A549 (cell line): Measurements from ENCODE around the gene LASP1. TPM values are rescaled to one million over a fixed set of nuclear protein-coding genes. Genes with fewer than 3 reads are reported as not detected.

ENCODE experiments used
- ATAC-seq, 2 experiments: fragments of 200-7000 bp in 1 of 2; fragments of >200 bp in 1 of 2; cut with Nextera tagmentation in 1 of 2; cut with Tn5 transposase in 1 of 2; 3 replicates each; pipeline versions ENCODE4 v1.8.0 to v1.9.1; 2018 to 2020; ENCODE audit warnings: mild to moderate bottlenecking in 1 of 2, moderate library complexity in 1 of 2
- CTCF ChIA-PET: fragments of 300-600 bp; sonication (Branson Sonifier 250); formaldehyde crosslinking; extraction: SDS; loops from one replicate; lab custom pipeline; 2021; ENCODE audit warnings: antibody characterized with exemption, inconsistent platforms; lab: Yijun Ruan, JAX
- POLR2A ChIA-PET: fragments of 350-600 bp; formaldehyde crosslinking; extraction: SDS; loops from one replicate; lab custom pipeline; 2021; ENCODE audit warnings: antibody characterized with exemption, inconsistent platforms; lab: Yijun Ruan, JAX
- DNase-seq, 2 experiments: peaks; one replicate each; pipeline versions ENCODE4 v3.0.0 to v3.0.0-alpha.2; 2011 to 2016; ENCODE audit warnings: low read depth in 1 of 2, low spot score in 1 of 2
- FAIRE-seq: peaks from 2 replicates; lab custom pipeline; 2011; peaks lifted over from hg19 to GRCh38; lab: Jason Lieb, UNC
- H3K27ac ChIP-seq, 2 experiments: fragments of >200 bp; sonication (Bioruptor Twin); formaldehyde crosslinking; 3 replicates each; pipeline ENCODE4 v1.5.1; 2016 to 2017
- H3K4me1 ChIP-seq: fragments of >200 bp; sonication (Bioruptor Twin); formaldehyde crosslinking; 3 replicates; pipeline ENCODE4 v1.6.1; 2016
- H3K4me2 ChIP-seq: fragments of >200 bp; sonication (Bioruptor Twin); formaldehyde crosslinking; 3 replicates; pipeline ENCODE4 v1.6.1; 2016
- H3K4me3 ChIP-seq: fragments of >200 bp; sonication (Bioruptor Twin); formaldehyde crosslinking; 3 replicates; pipeline ENCODE4 v1.5.1; 2016
- H3K9me3 ChIP-seq: fragments of >200 bp; sonication (Bioruptor Twin); formaldehyde crosslinking; 3 replicates; pipeline ENCODE4 v1.6.1; 2016
- CBX2 ChIP-seq: fragments of 200-600 bp; sonication (generic); IDR thresholded peaks from 2 replicates; pipeline ENCODE4 v1.6.1; 2016; ENCODE audit warnings: low read depth, mild to moderate bottlenecking, borderline replicate concordance
- CBX8 ChIP-seq: fragments of 200-600 bp; sonication (generic); IDR thresholded peaks from 2 replicates; pipeline ENCODE4 v1.6.1; 2016
- EHF ChIP-seq: fragments of 250-450 bp; sonication (Bioruptor Pico); IDR thresholded peaks from 2 replicates; pipeline ENCODE4 v1.5.0; 2020; ENCODE audit warnings: mild to moderate bottlenecking
- EHMT2 ChIP-seq: fragments of 200-600 bp; sonication (generic); IDR thresholded peaks from 2 replicates; pipeline ENCODE4 v1.6.1; 2016; ENCODE audit warnings: antibody characterized with exemption, low read depth, mild to moderate bottlenecking, moderate library complexity
- ESRRA ChIP-seq: fragments of 150-350 bp; IDR thresholded peaks from 2 replicates; pipeline ENCODE4 v1.6.1; 2014; ENCODE audit warnings: mild to moderate bottlenecking, low read length, borderline replicate concordance
- FOSB ChIP-seq: fragments of 250-450 bp; sonication (Bioruptor Pico); IDR thresholded peaks from 2 replicates; pipeline ENCODE4 v1.5.0; 2020; ENCODE audit warnings: mild to moderate bottlenecking, moderate library complexity
- HDAC2 ChIP-seq: fragments of 200-600 bp; sonication (generic); IDR thresholded peaks from 2 replicates; pipeline ENCODE4 v1.6.1; 2016
- HEYL ChIP-seq: fragments of 250-450 bp; sonication (Bioruptor Pico); IDR thresholded peaks from 2 replicates; pipeline ENCODE4 v1.8.0; 2021; ENCODE audit warnings: mild to moderate bottlenecking, moderate library complexity
- KDM1A ChIP-seq: fragments of 200-600 bp; sonication (generic); IDR thresholded peaks from 2 replicates; pipeline ENCODE4 v1.6.1; 2016; ENCODE audit warnings: low read depth, mild to moderate bottlenecking
- MAFK ChIP-seq: fragments of 450-650 bp; IDR thresholded peaks from 2 replicates; pipeline ENCODE4 v1.6.1; 2014; ENCODE audit not compliant: partially characterized antibody
- NPAS2 ChIP-seq: fragments of 250-450 bp; sonication (Bioruptor Pico); IDR thresholded peaks from 2 replicates; pipeline ENCODE4 v1.8.0; 2022; ENCODE audit warnings: mild to moderate bottlenecking, moderate library complexity, borderline replicate concordance
- NR3C1 ChIP-seq: fragments of >200 bp; sonication (Bioruptor Twin); formaldehyde crosslinking; IDR thresholded peaks from 3 replicates; pipeline ENCODE4 v1.6.1; 2017
- POLR2A ChIP-seq: IDR thresholded peaks from 2 replicates; pipeline ENCODE4 v1.6.1; 2012; ENCODE audit warnings: mild to moderate bottlenecking, low read length
- RAD21 ChIP-seq, 2 experiments: fragments of >200 bp in 1 of 2; sonication (Bioruptor Twin) in 1 of 2; formaldehyde crosslinking in 1 of 2; IDR thresholded peaks in 1 of 2; conservative IDR thresholded peaks in 1 of 2; 2 replicates in 1 of 2; 3 replicates in 1 of 2; pipeline ENCODE4 v1.6.1; 2012 to 2018; ENCODE audit warnings: inconsistent platforms in 1 of 2
- RARB ChIP-seq: fragments of 250-450 bp; sonication (Bioruptor Pico); IDR thresholded peaks from 2 replicates; pipeline ENCODE4 v1.8.0; 2021; ENCODE audit warnings: mild to moderate bottlenecking, moderate library complexity
- SMC3 ChIP-seq: fragments of >200 bp; sonication (Bioruptor Twin); formaldehyde crosslinking; IDR thresholded peaks from 3 replicates; pipeline ENCODE4 v1.6.1; 2018; ENCODE audit warnings: inconsistent platforms
- SREBF2 ChIP-seq: fragments of 450-650 bp; IDR thresholded peaks from 2 replicates; pipeline ENCODE4 v1.6.1; 2014; ENCODE audit warnings: mild to moderate bottlenecking, moderate library complexity
- TP53 ChIP-seq: fragments of 250-450 bp; sonication (Bioruptor Pico); IDR thresholded peaks from 2 replicates; pipeline ENCODE4 v1.5.0; 2021; ENCODE audit warnings: mild to moderate bottlenecking, moderate library complexity
- ZC3H11A ChIP-seq: fragments of 450-650 bp; IDR thresholded peaks from 2 replicates; pipeline ENCODE4 v1.6.1; 2014; ENCODE audit warnings: antibody characterized with exemption, mild to moderate bottlenecking
- ZFP36 ChIP-seq: fragments of 450-650 bp; IDR thresholded peaks from 2 replicates; pipeline ENCODE4 v1.6.1; 2014; ENCODE audit warnings: borderline replicate concordance; ENCODE audit not compliant: partially characterized antibody
- WGBS: methylation state at CpG from one replicate; pipeline ENCODE4 v1.1.6; 2017; ENCODE audit errors: missing lambda C conversion rate; 5-methylcytosine and 5-hydroxymethylcytosine counted together
- polyA plus RNA-seq, 4 experiments: library from polyadenylated mRNA; depleted of rRNA in 3 of 4; stranded (reverse); fragments of >200 nt; fragmentation: RNase III in 1 of 4; extraction: RNeasy Plus Mini Kit Qiagen cat#74134 plus additional on column Dnase treatment in 1 of 4; gene quantifications; 2 replicates in 3 of 4; 3 replicates in 1 of 4; pipeline ENCODE4 v1.2.3, GENCODE V29; 2011 to 2017
- TF ChIP-seq, protein P1 (sequence below): fragments of 200-600 bp; sonication (generic); IDR thresholded peaks from 2 replicates; pipeline ENCODE4 v1.6.1; 2016; ENCODE audit warnings: antibody characterized with exemption, mild to moderate bottlenecking, moderate library complexity
- TF ChIP-seq, protein P2 (sequence below): fragments of 450-650 bp; IDR thresholded peaks from 2 replicates; pipeline ENCODE4 v1.6.1; 2014; ENCODE audit warnings: antibody characterized with exemption
- TF ChIP-seq, protein P3 (sequence below): fragments of >200 bp; sonication (Bioruptor Twin); formaldehyde crosslinking; IDR thresholded peaks from 3 replicates; pipeline ENCODE4 v1.5.1; 2016
- TF ChIP-seq, protein P4 (sequence below): fragments of >200 bp; sonication (Bioruptor Twin); formaldehyde crosslinking; IDR thresholded peaks from 2 replicates; pipeline ENCODE4 v1.6.1; 2016
- TF ChIP-seq, protein P5 (sequence below): fragments of 250-450 bp; sonication (Bioruptor Pico); IDR thresholded peaks from 2 replicates; pipeline ENCODE4 v1.5.0; 2020; ENCODE audit warnings: low read depth, mild to moderate bottlenecking, moderate library complexity

Gene LASP1
- polyA plus RNA-seq, 2 of the 4 experiments (the other 2 are of a cell fraction), result 145 to 281 TPM

DNA sequence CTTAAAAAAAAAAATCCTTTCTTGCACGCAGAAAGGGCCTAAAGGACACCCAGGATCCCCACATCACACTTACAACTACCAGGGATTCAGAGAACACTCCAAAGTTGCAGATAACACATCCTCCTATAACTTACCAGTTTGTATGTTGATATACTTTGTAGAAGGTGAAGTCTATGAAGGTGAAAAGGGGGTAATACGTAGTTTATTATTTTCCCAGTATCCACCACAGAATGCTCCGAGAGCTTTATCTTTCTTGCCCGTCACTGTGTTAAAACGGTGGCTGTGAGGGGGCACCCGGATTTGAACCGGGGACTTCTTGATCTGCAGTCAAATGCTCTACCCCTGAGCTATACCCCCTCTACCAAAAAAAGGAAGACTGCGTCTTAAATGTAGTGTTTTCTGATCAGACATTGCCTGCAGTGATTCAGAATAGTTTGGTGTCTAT, 8.4 kb upstream of the LASP1 start (continued):
- TF ChIP-seq, protein P1, sequence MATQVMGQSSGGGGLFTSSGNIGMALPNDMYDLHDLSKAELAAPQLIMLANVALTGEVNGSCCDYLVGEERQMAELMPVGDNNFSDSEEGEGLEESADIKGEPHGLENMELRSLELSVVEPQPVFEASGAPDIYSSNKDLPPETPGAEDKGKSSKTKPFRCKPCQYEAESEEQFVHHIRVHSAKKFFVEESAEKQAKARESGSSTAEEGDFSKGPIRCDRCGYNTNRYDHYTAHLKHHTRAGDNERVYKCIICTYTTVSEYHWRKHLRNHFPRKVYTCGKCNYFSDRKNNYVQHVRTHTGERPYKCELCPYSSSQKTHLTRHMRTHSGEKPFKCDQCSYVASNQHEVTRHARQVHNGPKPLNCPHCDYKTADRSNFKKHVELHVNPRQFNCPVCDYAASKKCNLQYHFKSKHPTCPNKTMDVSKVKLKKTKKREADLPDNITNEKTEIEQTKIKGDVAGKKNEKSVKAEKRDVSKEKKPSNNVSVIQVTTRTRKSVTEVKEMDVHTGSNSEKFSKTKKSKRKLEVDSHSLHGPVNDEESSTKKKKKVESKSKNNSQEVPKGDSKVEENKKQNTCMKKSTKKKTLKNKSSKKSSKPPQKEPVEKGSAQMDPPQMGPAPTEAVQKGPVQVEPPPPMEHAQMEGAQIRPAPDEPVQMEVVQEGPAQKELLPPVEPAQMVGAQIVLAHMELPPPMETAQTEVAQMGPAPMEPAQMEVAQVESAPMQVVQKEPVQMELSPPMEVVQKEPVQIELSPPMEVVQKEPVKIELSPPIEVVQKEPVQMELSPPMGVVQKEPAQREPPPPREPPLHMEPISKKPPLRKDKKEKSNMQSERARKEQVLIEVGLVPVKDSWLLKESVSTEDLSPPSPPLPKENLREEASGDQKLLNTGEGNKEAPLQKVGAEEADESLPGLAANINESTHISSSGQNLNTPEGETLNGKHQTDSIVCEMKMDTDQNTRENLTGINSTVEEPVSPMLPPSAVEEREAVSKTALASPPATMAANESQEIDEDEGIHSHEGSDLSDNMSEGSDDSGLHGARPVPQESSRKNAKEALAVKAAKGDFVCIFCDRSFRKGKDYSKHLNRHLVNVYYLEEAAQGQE, result no peak
- TF ChIP-seq HEYL (CRISPR knock-in tag) (no peak), RARB (peak; percentile 75; the same call in 1 of the 2 replicates)
- TF ChIP-seq, all 56 proteins: peak for 8

DNA sequence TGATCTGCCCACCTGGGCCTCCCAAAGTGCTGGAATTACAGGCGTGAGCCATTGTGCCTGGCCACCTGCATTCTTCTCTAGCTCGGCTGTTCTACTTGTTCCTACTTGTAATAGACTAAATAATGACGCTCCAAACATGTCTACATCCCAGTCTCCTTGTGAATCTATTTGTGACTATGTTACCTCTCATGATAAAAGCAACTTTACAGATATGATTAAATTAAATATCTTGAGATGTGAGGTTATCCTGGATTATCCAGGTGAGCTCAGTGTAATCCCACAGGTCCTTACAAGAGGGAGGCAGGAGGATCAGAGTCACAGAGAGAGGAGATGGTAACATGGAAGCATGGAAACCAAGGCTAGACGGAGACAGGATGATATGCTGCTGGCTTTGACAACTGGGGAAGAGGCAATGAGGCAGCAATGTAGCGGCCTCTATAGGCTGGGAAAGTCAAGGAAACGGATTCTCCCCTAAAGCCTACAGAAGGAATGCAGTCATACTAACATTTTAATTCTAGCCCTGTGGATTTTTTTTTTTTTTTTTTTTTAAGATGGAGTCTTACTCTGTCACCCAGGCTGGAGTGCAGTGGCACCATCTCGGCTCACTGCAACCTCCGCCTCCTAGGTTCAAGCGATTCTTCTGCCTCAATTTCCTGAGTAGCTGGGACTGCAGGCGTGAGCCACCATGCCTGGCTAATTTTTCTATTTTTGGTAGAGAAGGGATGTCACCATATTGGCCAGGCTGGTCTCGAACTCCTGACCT, 5.0 kb upstream of the LASP1 start:
- H3K27ac ChIP-seq, result no peak overlapping the region
- H3K4me3 ChIP-seq, result no peak overlapping the region
- FAIRE-seq (no peak), DNase-seq (peak in 1 of 2 experiments; percentile 78), ATAC-seq (no peak)
- ChIA-PET CTCF (interaction anchor here (0.5 to 1.4 kb wide), 4 partner anchors 10 to 529 kb away, joined by 3 to 7 read pairs (median 3); no protein-coding TSS in a partner anchor), POLR2A (no interaction called here)
- H3K4me2 ChIP-seq, result no peak overlapping the region
- peaks cover 8% of the 10 kb centered on the region; the same call in 1 of the 3 replicates for H3K4me1 ChIP-seq
- WGBS, result 59% methylated on average over 11 of the region's 11 CpGs
- TF ChIP-seq TP53, result no peak
- TF ChIP-seq SMC3, result no peak
- TF ChIP-seq RARB, result no peak
- TF ChIP-seq, protein P2, sequence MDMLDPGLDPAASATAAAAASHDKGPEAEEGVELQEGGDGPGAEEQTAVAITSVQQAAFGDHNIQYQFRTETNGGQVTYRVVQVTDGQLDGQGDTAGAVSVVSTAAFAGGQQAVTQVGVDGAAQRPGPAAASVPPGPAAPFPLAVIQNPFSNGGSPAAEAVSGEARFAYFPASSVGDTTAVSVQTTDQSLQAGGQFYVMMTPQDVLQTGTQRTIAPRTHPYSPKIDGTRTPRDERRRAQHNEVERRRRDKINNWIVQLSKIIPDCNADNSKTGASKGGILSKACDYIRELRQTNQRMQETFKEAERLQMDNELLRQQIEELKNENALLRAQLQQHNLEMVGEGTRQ, result no peak
- TF ChIP-seq ZFP36, result no peak
- TF ChIP-seq POLR2A, result no peak
- no peak for TF ChIP-seq FOSB
- 0 out of 2 replicates have a peak, but pooled peaks have one; percentile 36 for TF ChIP-seq EHMT2
- TF ChIP-seq, protein P3, sequence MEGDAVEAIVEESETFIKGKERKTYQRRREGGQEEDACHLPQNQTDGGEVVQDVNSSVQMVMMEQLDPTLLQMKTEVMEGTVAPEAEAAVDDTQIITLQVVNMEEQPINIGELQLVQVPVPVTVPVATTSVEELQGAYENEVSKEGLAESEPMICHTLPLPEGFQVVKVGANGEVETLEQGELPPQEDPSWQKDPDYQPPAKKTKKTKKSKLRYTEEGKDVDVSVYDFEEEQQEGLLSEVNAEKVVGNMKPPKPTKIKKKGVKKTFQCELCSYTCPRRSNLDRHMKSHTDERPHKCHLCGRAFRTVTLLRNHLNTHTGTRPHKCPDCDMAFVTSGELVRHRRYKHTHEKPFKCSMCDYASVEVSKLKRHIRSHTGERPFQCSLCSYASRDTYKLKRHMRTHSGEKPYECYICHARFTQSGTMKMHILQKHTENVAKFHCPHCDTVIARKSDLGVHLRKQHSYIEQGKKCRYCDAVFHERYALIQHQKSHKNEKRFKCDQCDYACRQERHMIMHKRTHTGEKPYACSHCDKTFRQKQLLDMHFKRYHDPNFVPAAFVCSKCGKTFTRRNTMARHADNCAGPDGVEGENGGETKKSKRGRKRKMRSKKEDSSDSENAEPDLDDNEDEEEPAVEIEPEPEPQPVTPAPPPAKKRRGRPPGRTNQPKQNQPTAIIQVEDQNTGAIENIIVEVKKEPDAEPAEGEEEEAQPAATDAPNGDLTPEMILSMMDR, result peak; percentile 34; the same call in 2 of the 3 replicates
- no peak for TF ChIP-seq NR3C1
- TF ChIP-seq RAD21 (conservative IDR thresholded peaks at IDR 0.05 in 1 of 2, IDR thresholded peaks at IDR 0.05 in 1 of 2), result peak in 1 of 2 experiments; percentile 59; a peak in 2 of 5 replicates
- no peak for TF ChIP-seq SREBF2
- TF ChIP-seq KDM1A, result no peak
- H3K9me3 ChIP-seq, result no peaks in the 10 kb centered on the region

DNA sequence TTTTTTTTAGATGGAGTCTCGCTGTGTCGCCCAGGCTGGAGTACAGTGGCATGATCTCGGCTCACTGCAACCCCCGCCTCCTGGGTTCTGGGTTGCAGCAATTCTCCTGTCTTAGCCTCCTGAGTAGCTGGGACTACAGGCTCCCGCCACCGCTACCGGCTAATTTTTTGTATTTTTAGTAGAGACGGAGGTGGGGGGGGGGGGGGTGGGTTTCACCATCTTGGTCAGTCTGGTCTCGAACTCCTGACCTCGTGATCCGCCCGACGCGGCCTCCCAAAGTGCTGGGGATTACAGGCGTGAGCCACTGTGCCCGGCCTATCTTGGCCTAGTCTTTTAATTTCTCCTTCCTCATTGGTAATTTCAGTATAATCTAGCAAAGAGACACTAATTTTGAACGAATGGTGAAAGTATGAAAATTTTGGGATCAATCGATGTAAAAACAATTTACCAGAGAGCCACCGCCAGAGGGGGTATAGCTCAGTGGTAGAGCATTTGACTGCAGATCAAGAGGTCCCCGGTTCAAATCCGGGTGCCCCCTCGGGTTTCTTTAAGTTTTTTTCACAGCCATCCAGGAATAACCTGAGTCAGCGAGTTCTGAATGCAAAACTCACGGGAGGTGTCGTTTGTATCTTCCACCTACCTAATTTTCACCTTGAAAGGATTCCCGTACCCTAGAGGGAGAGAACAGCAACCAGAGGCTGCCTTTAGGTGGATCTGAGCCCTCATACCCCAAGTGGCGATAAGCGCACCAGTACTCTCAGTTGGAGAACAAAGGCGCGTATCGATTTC, 2.5 kb upstream of the LASP1 start:
- FAIRE-seq, result peak; percentile 39
- POLR2A ChIA-PET, result interaction anchor here (1.4 to 6.5 kb wide), 2 partner anchors 14 to 287 kb away, joined by 3 to 83 read pairs; partner anchors contain the start of gene RPL23
- DNase-seq, result peak; percentile 63 to 87
- Histone ChIP-seq H3K4me3 (peak overlapping the region; percentile 94), H3K9me3 (no peaks in the 10 kb centered on the region), H3K4me1 (peaks cover 16% of the 10 kb centered on the region), H3K4me2 (peak overlapping the region; percentile 78), H3K27ac (peak overlapping the region; percentile 98)
- CTCF ChIA-PET, result interaction anchor here (0.9 to 2.2 kb wide), 10 partner anchors 10 to 286 kb away, joined by 3 to 9 read pairs (median 3); partner anchors contain the start of gene RPL23
- WGBS, result 8% methylated on average over 30 of the region's 31 CpGs
- peak; percentile 2; a peak in 3 of 6 replicates for ATAC-seq
- TF ChIP-seq, protein P4, sequence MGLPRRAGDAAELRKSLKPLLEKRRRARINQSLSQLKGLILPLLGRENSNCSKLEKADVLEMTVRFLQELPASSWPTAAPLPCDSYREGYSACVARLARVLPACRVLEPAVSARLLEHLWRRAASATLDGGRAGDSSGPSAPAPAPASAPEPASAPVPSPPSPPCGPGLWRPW, result no peak
- no peak for TF ChIP-seq HDAC2
- no peak for TF ChIP-seq NPAS2
- peak; percentile 12; the same call in 1 of the 2 replicates for TF ChIP-seq EHF
- TF ChIP-seq TP53, result no peak
- TF ChIP-seq, protein P5, sequence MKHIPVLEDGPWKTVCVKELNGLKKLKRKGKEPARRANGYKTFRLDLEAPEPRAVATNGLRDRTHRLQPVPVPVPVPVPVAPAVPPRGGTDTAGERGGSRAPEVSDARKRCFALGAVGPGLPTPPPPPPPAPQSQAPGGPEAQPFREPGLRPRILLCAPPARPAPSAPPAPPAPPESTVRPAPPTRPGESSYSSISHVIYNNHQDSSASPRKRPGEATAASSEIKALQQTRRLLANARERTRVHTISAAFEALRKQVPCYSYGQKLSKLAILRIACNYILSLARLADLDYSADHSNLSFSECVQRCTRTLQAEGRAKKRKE (CRISPR knock-in tag), result 0 out of 2 replicates have a peak, but pooled peaks have one; percentile 40
- no peak for TF ChIP-seq CBX8
- TF ChIP-seq SMC3, result peak; percentile 52
- peak; percentile 100 for TF ChIP-seq MAFK
- TF ChIP-seq ESRRA, result peak; percentile 31; the same call in 1 of the 2 replicates
- TF ChIP-seq ZC3H11A, result no peak
- no peak for TF ChIP-seq CBX2
